Measurements from ENCODE around the gene GBX1. TPM values are rescaled to one million over a fixed set of nuclear protein-coding genes. Genes with fewer than 3 reads are reported as not detected.

Gene GBX1
- polyA plus RNA-seq, 1 donor from 2014 or later, result not detected

GRCh38 chr7:151142686-151143040 lies 24.8 kb downstream of the GBX1 start:
- Histone ChIP-seq H3K4me2 (ENCODE audit: low read length) (no peak overlapping the region), H3K4me3 (ENCODE audit: low read length) (peak overlapping the region; percentile 23), H3F3A (ENCODE audit: insufficient read depth, low read length, poor library complexity, severe bottlenecking) (no peaks in the 10 kb centered on the region), H3K9me2 (ENCODE audit: insufficient read depth, low read length) (no peaks in the 10 kb centered on the region), H3K9ac (ENCODE audit: low read length) (no peak overlapping the region), H2AFZ (ENCODE audit: low read depth, low read length) (no peak overlapping the region), H3K27ac (ENCODE audit: low read length) (no peak overlapping the region), H3K9me3 (ENCODE audit: low read length) (no peaks in the 10 kb centered on the region), H3K36me3 (ENCODE audit: insufficient read depth, low read length) (peaks cover 4% of the 10 kb centered on the region), H4K20me1 (ENCODE audit: insufficient read depth) (no peaks in the 10 kb centered on the region), H3K27me3 (ENCODE audit: insufficient read depth, low read depth, low read length) (no peaks in the 10 kb centered on the region), H3K79me2 (replicated peaks; ENCODE audit: insufficient read depth, low read length) (no peaks in the 10 kb centered on the region)
- TF ChIP-seq SMC3 (conservative IDR thresholded peaks at IDR 0.05; ENCODE audit: poor library complexity) (no peak), CTCF (IDR thresholded peaks at IDR 0.05; ENCODE audit: poor library complexity, severe bottlenecking) (no peak), TAF1 (IDR thresholded peaks at IDR 0.05; ENCODE audit: low read depth) (no peak), RAD21 (conservative IDR thresholded peaks at IDR 0.05) (no peak), EZH2 (IDR thresholded peaks at IDR 0.05; ENCODE audit: borderline replicate concordance, insufficient read depth, low read length, poor library complexity, severe bottlenecking) (no peak), POLR2AphosphoS5 (IDR thresholded peaks at IDR 0.05) (peak; percentile 16), MXI1 (conservative IDR thresholded peaks at IDR 0.05; ENCODE audit: poor library complexity, severe bottlenecking) (no peak)

- H4K20me1 ChIP-seq (ENCODE audit: insufficient read depth), result no peaks in the 10 kb centered on the region
- H3K9ac ChIP-seq (ENCODE audit: low read length), result no peak overlapping the region
- peaks cover 4% of the 10 kb centered on the region for H3K36me3 ChIP-seq (ENCODE audit: insufficient read depth, low read length)
- H3K27me3 ChIP-seq (ENCODE audit: insufficient read depth, low read depth, low read length), result no peaks in the 10 kb centered on the region
- H3K4me3 ChIP-seq (ENCODE audit: low read length), result peak overlapping the region; percentile 23
- H3K27ac ChIP-seq (ENCODE audit: low read length), result no peak overlapping the region
- no peak overlapping the region for H2AFZ ChIP-seq (ENCODE audit: low read depth, low read length)
- no peaks in the 10 kb centered on the region for H3K9me3 ChIP-seq (ENCODE audit: low read length)
- no peaks in the 10 kb centered on the region for H3F3A ChIP-seq (ENCODE audit: insufficient read depth, low read length, poor library complexity, severe bottlenecking)
- H3K79me2 ChIP-seq (replicated peaks; ENCODE audit: insufficient read depth, low read length), result no peaks in the 10 kb centered on the region
- H3K9me2 ChIP-seq (ENCODE audit: insufficient read depth, low read length), result no peaks in the 10 kb centered on the region
- H3K4me2 ChIP-seq (ENCODE audit: low read length), result no peak overlapping the region
- TF ChIP-seq TAF1 (IDR thresholded peaks at IDR 0.05; ENCODE audit: low read depth) (no peak), EP300 (conservative IDR thresholded peaks at IDR 0.05; ENCODE audit: poor library complexity, severe bottlenecking) (no peak), CTCF (IDR thresholded peaks at IDR 0.05; ENCODE audit: poor library complexity, severe bottlenecking) (no peak), POLR2AphosphoS5 (IDR thresholded peaks at IDR 0.05) (no peak), EZH2 (IDR thresholded peaks at IDR 0.05; ENCODE audit: borderline replicate concordance, insufficient read depth, low read length, poor library complexity, severe bottlenecking) (no peak), MXI1 (conservative IDR thresholded peaks at IDR 0.05; ENCODE audit: poor library complexity, severe bottlenecking) (no peak)
These were observed 25.4 kb downstream of the GBX1 start for GRCh38 chr7:151141855-151142685.

Data from neural cell (in vitro differentiated cells).